HepG2 (cell line): ENCODE results near the gene WRAP73. TPM values are rescaled to one million over a fixed set of nuclear protein-coding genes. Genes with fewer than 3 reads are reported as not detected.

Source experiments
- CTCF ChIP-seq: sonication (generic); formaldehyde crosslinking; IDR thresholded peaks from 2 replicates; pipeline ENCODE4 v1.5.0; 2020; ENCODE audit warnings: mild to moderate bottlenecking, missing genetic modification reagents, moderate library complexity
- GFI1 ChIP-seq: sonication (generic); formaldehyde crosslinking; IDR thresholded peaks from 2 replicates; pipeline ENCODE4 v1.5.0; 2020; ENCODE audit warnings: missing genetic modification reagents, mild to moderate bottlenecking, borderline replicate concordance
- HOXA7 ChIP-seq: sonication (generic); formaldehyde crosslinking; IDR thresholded peaks from 2 replicates; pipeline ENCODE4 v1.8.1; 2022; ENCODE audit warnings: mild to moderate bottlenecking, missing genetic modification reagents, moderate library complexity
- PPARG ChIP-seq: conservative IDR thresholded peaks from 2 replicates; pipeline ENCODE4 v1.6.1; 2016; ENCODE audit warnings: missing biosample characterization, missing genetic modification reagents
- SMYD3 ChIP-seq: sonication (generic); formaldehyde crosslinking; IDR thresholded peaks from 2 replicates; pipeline ENCODE4 v1.8.1; 2023; ENCODE audit warnings: mild to moderate bottlenecking, missing genetic modification reagents
- ZBTB8A ChIP-seq: sonication (generic); formaldehyde crosslinking; IDR thresholded peaks from 2 replicates; pipeline ENCODE4 v1.4.0; 2020; ENCODE audit warnings: mild to moderate bottlenecking, low read depth, missing genetic modification reagents, borderline replicate concordance
- polyA plus RNA-seq, 8 experiments: library from polyadenylated mRNA; depleted of rRNA in 3 of 8; stranded (reverse) in 7 of 8; unstranded in 1 of 8; fragments of >200 nt; fragmentation: Illumina TruSeq in 4 of 8; extraction: Trizol in 4 of 8; gene quantifications; 2 replicates each; pipeline versions ENCODE4 v1.2.1 to v1.2.3, GENCODE V29; 2011 to 2016; ENCODE audit warnings: low read depth in 4 of 8, missing spikeins in 1 of 8, mixed read lengths in 1 of 8; ENCODE audit not compliant: insufficient read depth in 1 of 8
- total RNA-seq, 5 experiments: library from RNA; depleted of rRNA; stranded (reverse); fragments of >200 nt; fragmentation: Illumina TruSeq; extraction: Trizol; gene quantifications; 2 replicates each; pipeline ENCODE4 v1.2.3, GENCODE V29; 2016; ENCODE audit warnings: low read depth in 1 of 5
- TF ChIP-seq, protein P1 (sequence below): sonication (generic); formaldehyde crosslinking; IDR thresholded peaks from 2 replicates; pipeline ENCODE4 v1.4.0; 2020; ENCODE audit warnings: missing genetic modification reagents
- TF ChIP-seq, protein P2 (sequence below): sonication (generic); formaldehyde crosslinking; IDR thresholded peaks from 2 replicates; pipeline ENCODE4 v1.4.0; 2020; ENCODE audit warnings: missing genetic modification reagents
- TF ChIP-seq, protein P3 (sequence below): sonication (generic); formaldehyde crosslinking; IDR thresholded peaks from 2 replicates; pipeline ENCODE4 v1.4.0; 2020; ENCODE audit warnings: missing genetic modification reagents

WRAP73 gene
- total and polyA plus RNA-seq, 2 of the 13 experiments (the other 11 are each of a cell fraction or from before 2014, with no cell fraction given) = 18.1 to 40.4 TPM

GRCh38 chr1:3614755-3615742 is 34.9 kb downstream of the WRAP73 start (continued):
- TF ChIP-seq CTCF = peak; percentile 77
- TF ChIP-seq ZBTB8A (CRISPR knock-in tag) = no peak
- TF ChIP-seq GFI1 = no peak
- TF ChIP-seq, protein P1, sequence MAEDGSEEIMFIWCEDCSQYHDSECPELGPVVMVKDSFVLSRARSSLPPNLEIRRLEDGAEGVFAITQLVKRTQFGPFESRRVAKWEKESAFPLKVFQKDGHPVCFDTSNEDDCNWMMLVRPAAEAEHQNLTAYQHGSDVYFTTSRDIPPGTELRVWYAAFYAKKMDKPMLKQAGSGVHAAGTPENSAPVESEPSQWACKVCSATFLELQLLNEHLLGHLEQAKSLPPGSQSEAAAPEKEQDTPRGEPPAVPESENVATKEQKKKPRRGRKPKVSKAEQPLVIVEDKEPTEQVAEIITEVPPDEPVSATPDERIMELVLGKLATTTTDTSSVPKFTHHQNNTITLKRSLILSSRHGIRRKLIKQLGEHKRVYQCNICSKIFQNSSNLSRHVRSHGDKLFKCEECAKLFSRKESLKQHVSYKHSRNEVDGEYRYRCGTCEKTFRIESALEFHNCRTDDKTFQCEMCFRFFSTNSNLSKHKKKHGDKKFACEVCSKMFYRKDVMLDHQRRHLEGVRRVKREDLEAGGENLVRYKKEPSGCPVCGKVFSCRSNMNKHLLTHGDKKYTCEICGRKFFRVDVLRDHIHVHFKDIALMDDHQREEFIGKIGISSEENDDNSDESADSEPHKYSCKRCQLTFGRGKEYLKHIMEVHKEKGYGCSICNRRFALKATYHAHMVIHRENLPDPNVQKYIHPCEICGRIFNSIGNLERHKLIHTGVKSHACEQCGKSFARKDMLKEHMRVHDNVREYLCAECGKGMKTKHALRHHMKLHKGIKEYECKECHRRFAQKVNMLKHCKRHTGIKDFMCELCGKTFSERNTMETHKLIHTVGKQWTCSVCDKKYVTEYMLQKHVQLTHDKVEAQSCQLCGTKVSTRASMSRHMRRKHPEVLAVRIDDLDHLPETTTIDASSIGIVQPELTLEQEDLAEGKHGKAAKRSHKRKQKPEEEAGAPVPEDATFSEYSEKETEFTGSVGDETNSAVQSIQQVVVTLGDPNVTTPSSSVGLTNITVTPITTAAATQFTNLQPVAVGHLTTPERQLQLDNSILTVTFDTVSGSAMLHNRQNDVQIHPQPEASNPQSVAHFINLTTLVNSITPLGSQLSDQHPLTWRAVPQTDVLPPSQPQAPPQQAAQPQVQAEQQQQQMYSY = no peak
- TF ChIP-seq, protein P2, sequence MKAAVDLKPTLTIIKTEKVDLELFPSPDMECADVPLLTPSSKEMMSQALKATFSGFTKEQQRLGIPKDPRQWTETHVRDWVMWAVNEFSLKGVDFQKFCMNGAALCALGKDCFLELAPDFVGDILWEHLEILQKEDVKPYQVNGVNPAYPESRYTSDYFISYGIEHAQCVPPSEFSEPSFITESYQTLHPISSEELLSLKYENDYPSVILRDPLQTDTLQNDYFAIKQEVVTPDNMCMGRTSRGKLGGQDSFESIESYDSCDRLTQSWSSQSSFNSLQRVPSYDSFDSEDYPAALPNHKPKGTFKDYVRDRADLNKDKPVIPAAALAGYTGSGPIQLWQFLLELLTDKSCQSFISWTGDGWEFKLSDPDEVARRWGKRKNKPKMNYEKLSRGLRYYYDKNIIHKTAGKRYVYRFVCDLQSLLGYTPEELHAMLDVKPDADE (CRISPR knock-in tag) = no peak
- no peak for TF ChIP-seq SMYD3 (CRISPR knock-in tag)
- TF ChIP-seq, protein P3, sequence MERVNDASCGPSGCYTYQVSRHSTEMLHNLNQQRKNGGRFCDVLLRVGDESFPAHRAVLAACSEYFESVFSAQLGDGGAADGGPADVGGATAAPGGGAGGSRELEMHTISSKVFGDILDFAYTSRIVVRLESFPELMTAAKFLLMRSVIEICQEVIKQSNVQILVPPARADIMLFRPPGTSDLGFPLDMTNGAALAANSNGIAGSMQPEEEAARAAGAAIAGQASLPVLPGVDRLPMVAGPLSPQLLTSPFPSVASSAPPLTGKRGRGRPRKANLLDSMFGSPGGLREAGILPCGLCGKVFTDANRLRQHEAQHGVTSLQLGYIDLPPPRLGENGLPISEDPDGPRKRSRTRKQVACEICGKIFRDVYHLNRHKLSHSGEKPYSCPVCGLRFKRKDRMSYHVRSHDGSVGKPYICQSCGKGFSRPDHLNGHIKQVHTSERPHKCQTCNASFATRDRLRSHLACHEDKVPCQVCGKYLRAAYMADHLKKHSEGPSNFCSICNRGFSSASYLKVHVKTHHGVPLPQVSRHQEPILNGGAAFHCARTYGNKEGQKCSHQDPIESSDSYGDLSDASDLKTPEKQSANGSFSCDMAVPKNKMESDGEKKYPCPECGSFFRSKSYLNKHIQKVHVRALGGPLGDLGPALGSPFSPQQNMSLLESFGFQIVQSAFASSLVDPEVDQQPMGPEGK = peak; percentile 78
- TF ChIP-seq HOXA7 (CRISPR knock-in tag) = no peak
- no peak for TF ChIP-seq PPARG (CRISPR knock-in tag)
